ENCODE measurements around the gene GABARAPL1.
"Not testable (repeated sequence)": the region's sequence is repeated elsewhere in the genome, so short reads cannot be mapped to it uniquely, and the experiment has no call there.

GABARAPL1 gene

DNA sequence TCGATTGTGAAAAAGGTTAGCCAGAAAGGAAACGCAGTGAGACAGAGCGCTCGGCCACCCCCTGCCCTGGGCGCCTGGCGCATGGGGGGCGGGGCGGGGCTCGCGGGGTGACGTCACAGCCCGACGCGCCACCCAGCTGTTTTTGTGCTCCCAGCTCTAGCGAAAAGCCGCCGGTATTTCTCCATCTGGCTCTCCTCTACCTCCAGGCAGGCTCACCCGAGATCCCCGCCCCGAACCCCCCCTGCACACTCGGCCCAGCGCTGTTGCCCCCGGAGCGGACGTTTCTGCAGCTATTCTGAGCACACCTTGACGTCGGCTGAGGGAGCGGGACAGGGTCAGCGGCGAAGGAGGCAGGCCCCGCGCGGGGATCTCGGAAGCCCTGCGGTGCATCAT, at the start of gene GABARAPL1:
TSS of gene GABARAPL1 (plus strand) at position 139 of the 393 bp plus-strand sequence. CDS start at position 392, 253 bp downstream.
- peak; percentile 59 to 61 for DNase-seq (ENCODE audit: low read depth in 2 of 2)

- DNase-seq (ENCODE audit: low read depth in 2 of 2): no peak
Measured at GRCh38 chr12:10163084-10163483, 49.6 kb upstream of the GABARAPL1 start.

- DNase-seq (ENCODE audit: low read depth in 2 of 2): no peak
Measured at GRCh38 chr12:10165421-10165820, 47.3 kb upstream of the GABARAPL1 start.

DNA sequence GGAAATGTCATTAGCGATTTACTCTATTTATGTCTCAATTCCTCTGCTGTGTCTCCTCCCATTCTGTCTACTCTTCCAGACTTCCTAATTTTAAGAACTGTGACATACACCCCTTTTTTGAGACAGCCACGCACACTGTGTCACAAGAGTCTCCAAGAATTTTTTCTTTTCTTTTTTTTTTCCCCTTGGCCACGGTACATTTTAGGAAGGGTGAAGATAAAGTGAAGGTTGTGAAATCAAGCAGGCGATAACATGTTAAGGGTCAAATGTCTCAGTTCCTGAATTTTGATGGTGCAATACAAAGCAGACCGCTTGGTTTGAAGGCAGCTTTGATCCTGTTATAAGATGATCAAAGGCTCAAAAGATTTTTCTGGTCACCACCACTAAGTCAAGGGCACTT, 45.1 kb upstream of the GABARAPL1 start:
- no peak for DNase-seq (ENCODE audit: low read depth in 2 of 2)

DNA sequence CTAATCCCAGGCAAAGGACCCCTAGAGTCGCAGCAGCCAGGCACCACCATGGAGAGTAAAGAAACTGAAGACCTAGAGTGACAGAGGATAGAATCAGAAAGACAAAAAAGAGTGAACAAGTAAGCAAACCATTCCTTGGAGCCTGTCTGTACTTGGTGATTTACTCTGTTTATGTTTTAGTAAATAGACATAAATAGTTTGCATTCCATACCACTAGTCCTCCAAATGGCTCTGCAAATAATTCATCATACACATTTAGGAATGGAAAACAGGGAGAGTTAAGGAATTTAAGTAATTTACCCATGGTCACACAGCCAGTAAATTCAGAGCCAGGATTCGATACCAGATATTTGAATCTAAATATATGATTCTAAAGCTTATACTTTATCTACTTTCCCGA, 43.6 kb upstream of the GABARAPL1 start:
- no peak for DNase-seq (ENCODE audit: low read depth in 2 of 2)

DNA sequence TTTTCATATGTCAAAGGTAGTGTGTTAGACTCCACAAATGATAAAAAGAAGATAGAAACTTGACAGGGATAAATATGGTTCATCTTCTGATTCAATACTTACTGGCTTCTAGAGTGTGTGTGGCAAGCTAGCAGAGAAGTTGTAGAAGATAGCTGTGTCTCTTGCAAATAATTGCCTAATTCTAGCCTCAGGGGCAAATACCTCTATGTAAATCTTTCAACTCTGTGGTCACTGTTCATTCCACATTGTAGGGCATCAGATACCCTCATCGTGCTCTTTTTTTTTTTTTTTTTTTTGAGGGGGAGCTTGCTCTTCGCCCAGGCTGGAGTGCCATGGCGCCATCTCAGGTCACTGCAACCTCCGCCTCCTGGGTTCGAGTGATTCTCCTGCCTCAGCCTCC, 42.5 kb upstream of the GABARAPL1 start:
- no peak for DNase-seq (ENCODE audit: low read depth in 2 of 2)

DNA sequence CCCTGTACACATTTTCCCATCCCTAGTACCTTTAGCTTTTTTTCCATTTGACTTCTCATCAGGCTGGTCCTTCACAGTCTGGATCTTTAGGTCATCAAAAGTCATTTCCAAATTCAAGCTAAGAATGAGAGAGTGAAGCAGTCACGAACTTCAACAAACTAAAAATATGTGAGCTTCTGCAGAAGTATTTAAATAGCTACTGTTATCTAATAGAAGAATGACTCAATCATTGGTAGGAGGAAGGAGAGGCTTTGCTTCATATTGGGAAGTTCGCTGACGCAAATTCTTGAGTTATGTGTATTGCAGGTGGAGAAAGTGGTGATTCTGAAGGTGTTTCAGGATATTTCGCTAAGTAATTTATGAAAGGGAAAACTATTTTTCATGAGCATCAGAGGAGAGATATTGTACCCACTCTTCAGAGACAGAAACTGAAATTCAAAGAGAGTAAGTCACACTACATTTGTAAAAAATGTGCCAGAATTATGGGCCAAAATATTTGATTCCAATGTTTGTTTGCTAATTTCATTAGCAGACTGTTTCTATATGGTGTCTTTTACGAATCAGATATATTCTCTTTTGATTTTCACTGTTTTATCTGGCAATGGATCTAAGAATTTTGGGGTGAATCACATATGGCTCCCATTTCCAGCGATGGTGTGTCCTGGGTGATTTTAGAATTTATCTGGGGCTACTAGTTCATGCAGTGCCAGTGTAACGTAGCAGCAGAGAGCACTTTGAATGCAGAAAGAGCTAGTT, 40.5 kb upstream of the GABARAPL1 start, which contains the start of gene OLR1:
TSS of gene OLR1 (minus strand) at position 160 of the 756 bp plus-strand sequence. CDS start at position 105, 55 bp downstream.
- DNase-seq (ENCODE audit: low read depth in 2 of 2): no peak

DNA sequence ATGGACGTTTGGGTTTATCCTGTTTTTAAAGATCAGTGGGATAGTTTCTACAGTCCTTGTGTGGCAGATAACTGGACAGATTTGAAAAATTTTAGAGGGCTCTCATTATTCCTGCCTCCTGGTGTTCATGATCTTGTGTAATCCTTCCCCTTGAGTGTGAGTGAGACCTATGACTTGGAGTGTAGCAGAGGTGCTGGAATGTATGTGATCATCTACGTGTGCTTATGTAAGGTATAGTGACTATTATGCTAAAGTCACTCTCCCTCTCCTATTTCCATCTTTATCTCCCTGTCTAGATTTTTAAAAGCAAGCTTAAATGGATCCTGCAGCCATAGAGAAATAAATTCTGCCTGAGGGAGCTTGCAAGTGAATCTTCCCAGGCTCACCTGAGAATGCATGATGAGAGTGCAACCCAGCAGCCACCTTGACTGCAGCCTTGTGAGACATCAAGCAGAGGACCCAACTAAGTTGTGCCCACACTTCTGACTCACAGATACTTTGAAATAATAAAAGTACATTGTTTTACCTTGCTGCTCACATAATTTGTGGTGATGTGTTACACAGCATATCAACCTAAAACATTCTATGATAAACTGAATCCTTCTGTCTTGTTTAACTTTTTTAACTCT, 37.6 kb upstream of the GABARAPL1 start:
- DNase-seq (ENCODE audit: low read depth in 2 of 2): no peak

DNA sequence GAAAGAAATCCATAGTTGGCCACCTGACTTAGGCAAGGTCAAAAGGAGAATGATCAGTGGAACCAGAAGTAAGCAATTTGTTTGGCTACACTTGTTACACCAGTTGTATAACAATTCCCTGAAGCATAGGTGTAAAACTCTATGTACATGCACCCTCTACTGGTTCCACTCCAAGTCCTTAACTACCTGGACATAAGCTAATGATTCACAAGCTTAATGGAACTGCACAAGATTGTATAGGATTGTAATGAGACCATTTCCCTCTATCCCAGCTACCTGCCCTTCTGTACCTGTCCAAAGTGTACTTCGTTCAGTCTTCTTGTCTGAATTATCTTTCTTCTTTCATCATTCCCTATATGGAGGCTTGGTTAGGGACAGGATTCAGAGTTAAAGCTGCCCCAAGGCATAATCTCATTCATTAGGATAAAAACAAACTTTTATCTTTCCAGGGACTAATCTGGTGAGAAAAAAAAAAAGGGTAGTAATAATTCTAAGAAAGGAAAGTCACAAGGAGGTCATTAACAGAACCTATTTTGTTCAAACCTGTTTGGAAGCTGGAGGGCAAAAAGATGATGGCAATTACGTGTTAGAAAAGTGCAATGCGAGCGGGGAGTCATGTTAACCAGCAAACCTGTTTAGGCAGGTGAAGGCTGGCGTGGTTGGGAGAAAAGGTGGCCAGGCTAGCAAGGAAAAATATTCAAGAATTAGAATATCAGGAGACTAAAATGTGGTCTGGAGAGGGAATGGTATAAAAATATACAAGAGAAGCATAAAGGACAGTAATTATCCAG, 36.6 kb upstream of the GABARAPL1 start:
- no peak for DNase-seq (ENCODE audit: low read depth in 2 of 2)

DNA sequence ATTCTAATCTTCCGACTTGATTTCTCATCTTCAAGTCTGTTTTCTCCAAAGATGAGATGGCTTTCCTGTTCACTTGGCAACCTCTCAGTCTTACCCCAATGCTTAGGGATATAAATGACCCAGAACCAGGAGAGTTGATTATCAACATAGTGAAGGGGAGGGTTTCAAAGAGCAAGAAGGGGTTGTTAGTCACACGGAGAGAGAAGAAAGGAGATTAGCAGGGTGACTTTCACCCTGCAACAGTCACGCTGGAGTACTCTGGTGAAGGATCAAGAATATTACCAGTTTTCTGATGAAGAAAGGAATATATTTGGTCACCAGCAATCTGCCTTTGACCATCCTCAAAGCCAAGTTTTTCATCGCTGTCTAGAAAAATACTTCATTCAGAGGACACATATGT, 33.9 kb upstream of the GABARAPL1 start, which contains the start of gene TMEM52B:
TSS of gene TMEM52B (plus strand) at position 212 of the 400 bp plus-strand sequence. CDS start 543 bp downstream, outside the sequence.
- no peak for DNase-seq (ENCODE audit: low read depth in 2 of 2)

- no peak for DNase-seq (ENCODE audit: low read depth in 2 of 2)
Measured at GRCh38 chr12:10179776-10180181, 32.9 kb upstream of the GABARAPL1 start.

DNA sequence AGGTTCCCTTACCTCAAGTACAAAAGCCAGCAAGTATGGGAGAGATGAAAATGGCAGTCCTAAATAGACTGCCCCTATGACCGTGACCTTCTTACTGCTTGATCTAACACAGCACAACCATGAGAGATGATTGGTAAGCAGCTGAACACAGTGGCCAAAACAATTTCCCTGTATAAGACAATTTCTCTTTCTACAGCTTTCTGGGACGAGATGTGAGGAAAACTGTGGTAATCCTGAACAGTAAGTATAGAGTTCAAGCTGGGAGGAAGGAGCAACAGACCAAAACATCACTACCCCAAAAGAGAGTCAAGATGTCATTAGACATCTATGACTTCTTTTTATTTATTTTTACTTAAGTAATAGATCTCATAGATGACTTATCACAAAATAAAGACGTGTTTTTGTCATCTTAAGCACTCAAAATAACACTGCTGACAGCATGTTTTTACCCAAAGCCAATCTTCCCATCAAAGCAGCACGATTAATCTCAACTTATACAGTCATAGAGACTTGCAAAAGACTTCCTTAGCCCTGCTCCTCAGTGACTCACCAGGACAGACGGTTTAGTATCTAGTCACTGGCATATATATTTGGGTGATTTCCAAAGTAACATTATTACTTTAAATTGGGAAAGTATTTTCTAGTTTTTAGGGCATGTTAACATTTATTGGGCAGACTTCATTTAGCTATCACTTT, 30.2 kb upstream of the GABARAPL1 start:
- no peak for DNase-seq (ENCODE audit: low read depth in 2 of 2)

DNA sequence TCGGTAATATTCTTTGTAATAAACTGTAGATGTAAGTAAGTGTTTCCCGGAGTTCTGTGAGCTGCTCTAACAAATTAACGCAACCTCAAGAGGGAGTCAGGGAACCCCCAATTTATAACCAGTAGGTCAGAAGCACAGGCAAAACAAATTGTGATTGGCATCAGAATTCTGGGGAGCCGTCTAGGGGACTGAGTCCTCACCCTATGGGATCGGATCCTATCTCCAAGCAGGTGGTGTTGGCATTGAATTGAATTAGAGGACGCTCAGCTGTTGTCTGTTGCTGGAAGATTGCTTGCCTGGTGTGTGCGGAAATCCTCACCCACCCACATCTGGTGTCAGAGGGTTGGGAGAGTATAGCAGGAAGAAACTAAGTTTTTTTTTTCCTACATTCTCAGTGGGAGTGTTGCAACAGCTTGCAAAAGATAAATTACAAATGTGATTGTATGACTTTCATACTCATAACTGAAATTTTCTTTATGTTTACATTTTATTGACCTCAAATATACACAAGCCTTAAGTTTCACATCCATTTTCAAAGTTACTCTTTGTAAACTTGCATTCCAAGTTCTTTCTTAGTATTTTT, 28.3 kb upstream of the GABARAPL1 start:
- DNase-seq (ENCODE audit: low read depth in 2 of 2): no peak

DNA sequence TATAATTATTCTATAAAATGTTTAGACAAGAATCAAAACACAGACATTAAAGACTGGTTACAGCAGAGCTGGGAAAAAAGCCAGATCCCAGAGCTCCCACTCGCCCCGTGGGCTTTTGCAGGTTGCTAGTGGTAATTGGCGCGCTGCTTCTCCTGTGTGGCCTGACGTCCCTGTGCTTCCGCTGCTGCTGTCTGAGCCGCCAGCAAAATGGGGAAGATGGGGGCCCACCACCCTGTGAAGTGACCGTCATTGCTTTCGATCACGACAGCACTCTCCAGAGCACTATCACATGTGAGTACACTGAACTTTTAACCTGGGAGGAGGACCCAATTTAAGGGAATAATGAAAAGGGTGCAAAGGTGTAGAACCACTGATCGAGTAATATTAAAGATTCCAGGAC, 26.4 kb upstream of the GABARAPL1 start:
- DNase-seq (ENCODE audit: low read depth in 2 of 2): no peak

DNA sequence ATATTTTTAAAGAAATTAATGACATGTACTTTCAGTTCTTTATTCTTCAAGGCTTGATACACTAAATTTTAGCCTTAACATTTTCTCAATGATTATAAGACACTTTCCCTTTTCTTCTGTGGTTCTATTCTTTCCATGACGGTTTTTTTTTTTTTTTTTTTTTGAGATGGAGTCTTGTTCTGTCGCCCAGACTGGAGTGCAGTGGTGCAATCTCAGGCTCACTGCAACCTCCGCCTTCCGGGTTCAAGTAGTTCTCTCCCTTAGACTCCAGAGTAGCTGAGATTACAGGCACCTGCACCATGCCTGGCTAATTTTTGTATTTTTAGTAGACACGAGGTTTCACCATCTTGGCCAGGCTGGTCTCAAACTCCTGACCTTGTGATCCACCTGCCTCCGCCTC, 25.7 kb upstream of the GABARAPL1 start:
- DNase-seq (ENCODE audit: low read depth in 2 of 2): not testable (repeated sequence)

DNA sequence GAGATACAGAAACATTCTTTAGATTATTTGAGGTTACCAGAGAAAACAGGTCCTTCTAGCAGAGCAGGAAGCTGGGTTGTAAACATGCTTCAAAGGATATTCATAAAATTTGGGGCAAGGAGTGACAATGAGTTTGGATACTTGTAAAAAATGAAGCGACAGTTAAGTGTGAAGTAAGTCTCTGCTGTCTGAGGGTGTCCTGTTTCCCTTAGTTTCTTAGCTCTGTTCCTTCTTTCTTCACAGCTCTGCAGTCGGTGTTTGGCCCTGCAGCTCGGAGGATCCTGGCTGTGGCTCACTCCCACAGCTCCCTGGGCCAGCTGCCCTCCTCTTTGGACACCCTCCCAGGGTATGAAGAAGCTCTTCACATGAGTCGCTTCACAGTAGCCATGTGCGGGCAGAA, 23.0 kb upstream of the GABARAPL1 start:
- no peak for DNase-seq (ENCODE audit: low read depth in 2 of 2)

DNA sequence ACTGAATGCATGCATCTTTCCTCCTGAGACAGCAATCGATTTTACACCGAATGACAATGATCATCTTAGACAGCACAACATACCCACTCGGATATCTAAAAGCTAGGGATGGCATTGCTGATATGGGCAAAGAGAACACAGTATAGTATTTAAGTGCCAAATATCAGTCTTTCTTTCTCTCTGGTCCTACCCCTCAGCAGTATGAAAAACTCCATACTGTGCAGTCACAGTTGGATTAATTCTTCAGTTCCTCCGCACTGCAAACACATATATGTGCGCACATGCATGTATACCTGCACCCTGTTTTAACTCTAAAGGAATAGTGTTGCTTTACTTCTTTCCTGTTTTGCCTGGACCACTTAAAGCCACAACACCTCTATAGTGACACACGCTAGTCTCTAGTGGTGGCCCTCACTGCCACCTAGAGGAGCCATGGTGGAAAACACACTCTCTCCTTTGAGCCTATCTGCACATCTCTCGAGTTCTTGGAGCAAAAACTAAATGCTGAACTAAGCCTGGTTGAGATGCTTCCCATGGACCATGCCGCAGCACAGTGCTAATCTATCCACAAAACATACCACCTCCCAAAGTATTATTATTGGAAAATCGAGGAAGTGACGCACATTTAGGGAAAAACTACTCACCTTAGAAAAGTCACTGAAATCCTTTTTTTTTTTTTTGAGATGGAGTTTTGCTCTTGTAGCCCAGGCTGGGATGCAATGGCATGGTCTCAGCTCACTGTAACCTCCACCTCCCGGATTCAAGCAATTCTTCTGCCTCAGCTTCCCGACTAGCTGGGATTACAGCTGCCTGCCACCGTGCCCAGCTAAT, 21.9 kb upstream of the GABARAPL1 start:
- peak; percentile 18 to 21 for DNase-seq (ENCODE audit: low read depth in 2 of 2)

DNA sequence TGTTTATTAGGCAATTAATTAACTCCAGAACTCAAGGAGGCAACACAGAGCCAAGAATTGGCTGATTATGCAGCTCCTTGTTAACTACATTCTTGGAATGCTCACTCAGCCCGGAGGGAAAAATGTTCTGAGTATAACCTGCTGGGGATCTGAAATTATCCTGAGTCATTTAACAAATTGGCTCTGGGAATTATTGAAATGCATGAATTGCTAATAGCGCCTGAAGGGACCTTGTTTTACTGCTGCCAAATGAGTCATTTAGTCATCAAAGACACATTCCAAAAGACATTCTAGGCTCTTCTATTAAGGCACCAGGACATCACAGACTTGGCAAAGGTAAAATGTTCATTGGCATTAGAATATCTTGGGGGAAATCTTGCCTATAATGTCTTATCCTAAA, 20.8 kb upstream of the GABARAPL1 start:
- DNase-seq (ENCODE audit: low read depth in 2 of 2): no peak

DNA sequence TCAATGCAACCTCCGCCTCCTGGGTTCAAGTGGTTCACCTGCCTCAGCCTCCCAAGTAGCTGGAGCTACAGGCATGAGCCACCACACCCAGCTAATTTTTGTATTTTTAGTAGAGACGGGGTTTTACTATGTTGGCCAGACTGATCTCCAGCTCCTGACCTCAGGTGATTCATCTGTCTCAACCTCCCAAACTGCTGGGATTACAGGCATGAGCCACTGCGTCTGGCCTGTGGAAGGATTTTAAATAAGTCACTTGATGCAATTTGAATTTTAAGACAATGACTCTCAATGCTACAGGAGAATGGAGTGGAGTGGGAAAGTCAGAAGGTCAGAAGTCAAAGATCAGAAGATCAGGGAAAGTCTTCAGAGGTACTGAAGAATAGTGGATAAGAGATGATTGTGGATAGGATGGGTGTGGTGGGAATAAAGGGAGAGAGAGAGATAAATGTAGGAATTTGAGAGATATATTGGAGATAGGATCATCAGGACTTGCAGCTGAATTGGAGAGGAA, 18.5 kb upstream of the GABARAPL1 start:
- DNase-seq (ENCODE audit: low read depth in 2 of 2): no peak

DNA sequence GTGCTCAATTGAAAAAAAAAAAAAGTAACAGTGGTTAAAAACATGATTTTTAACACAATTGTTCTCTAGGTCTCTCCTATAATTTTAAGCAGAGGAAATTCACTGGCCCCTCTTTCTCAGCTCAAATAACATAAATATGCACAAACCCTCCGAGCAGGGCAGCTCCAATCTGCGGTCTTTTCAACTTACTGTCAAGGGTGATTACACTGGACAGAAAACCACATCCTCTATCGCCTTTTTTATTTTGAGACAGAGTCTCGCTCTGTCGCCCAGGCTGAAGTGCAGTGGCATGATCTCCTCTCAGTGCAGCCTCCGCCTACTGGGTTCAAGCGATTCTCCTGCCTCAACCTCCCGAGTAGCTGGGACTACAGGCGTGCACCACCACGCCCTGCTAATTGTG, 16.5 kb upstream of the GABARAPL1 start:
- DNase-seq (ENCODE audit: low read depth in 2 of 2): no peak

Measured in stimulated activated CD8-positive, alpha-beta memory T cell treated with anti-CD3 and anti-CD28 coated beads, Interleukin-15, amount 100 ng/mL, for 48 hours (primary cell).